Stimulated activated CD4-positive, alpha-beta T cell treated with anti-CD3 and anti-CD28 coated beads, Interleukin-15, amount 100 ng/mL, for 48 hours (primary cell): ENCODE results near the gene DDX24.

ENCODE experiments used
- DNase-seq, 2 donors: peaks; one replicate each; pipeline ENCODE4 v3.0.0-alpha.2; 2020; ENCODE audit warnings: low read depth in 2 of 2

The DDX24 gene

GRCh38 chr14:94010625-94011024, 70.4 kb downstream of the DDX24 start:
- no peak for DNase-seq

GRCh38 chr14:94009767-94010166, 71.2 kb downstream of the DDX24 start:
- no peak for DNase-seq

- no peak for DNase-seq
Observed at GRCh38 chr14:94008234-94008633, 72.8 kb downstream of the DDX24 start.

- DNase-seq: no peak
Observed at GRCh38 chr14:94005324-94006073, 75.5 kb downstream of the DDX24 start.

- no peak for DNase-seq
Observed at GRCh38 chr14:94004015-94004414, 77.0 kb downstream of the DDX24 start.

GRCh38 chr14:94003397-94003796, 77.6 kb downstream of the DDX24 start:
- no peak for DNase-seq

GRCh38 chr14:94001501-94002396, 79.3 kb downstream of the DDX24 start:
- DNase-seq: peak; percentile 51 to 53

DNA sequence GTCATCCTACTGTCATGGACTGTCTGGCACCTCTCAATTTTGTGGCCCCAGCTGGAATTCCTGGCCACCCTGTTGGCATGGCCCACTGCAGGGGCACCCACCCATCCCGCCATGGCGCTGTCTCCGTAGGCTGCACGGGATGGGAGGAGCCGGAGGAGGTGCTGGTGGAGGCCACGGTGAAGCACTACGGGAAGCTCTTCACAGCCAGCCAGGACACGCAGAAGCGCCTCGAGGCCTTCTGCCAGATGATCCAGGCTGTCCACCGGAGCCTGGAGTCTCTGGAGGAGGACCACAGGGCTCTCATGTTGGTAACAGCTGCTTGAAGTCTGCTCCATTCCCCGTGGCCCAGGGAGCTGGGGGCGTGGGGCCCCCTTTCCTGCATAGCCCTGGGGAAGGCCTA, 80.0 kb downstream of the DDX24 start:
- no peak for DNase-seq

DNA sequence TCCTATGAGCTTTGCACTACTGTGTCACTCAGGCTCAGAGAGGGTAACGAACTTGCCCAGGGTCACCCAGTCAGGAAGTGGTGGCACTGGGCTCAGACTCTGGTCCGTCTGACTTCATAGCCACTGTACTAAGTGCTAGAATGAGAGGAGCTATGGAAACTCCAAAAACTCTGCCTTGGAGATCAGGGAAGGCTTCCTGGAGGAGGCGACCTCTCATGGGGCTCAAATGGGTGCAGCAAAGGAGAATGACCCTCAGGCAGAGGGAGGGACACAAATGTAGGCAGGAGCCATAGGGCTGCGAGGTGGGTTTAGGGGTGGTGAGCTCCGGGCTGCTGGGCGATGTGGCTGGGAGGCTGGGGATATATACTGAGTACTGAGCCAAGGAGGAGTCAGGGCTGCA, 80.7 kb downstream of the DDX24 start:
- no peak for DNase-seq

DNA sequence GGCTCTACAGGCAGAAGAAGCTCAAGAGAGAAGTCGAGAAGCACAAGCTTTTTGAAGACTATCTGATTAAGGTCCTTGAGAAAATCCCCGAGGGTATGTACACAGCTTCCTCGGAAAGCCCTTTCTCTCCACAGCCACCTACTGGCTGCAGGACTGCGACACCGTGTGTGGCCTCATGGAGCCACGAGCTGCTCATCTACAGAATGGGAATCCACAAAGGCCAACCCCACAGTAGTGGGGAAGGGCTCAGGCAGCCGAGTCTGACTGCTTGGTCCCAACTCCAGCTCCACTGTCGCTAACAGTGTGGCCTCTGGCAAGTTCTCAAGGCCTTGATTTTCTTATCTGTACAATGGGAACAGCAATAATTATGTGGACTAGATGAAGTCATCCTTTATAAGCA, 81.4 kb downstream of the DDX24 start:
- DNase-seq: no peak

GRCh38 chr14:93998871-93999403, 82.1 kb downstream of the DDX24 start:
- DNase-seq: no peak
